ENCODE measurements around the gene HDDC3. TPM values are rescaled to one million over a fixed set of nuclear protein-coding genes. Genes with fewer than 3 reads are reported as not detected.

The HDDC3 gene
- total RNA-seq, 1 experiment from 2014 or later = 25.5 TPM

GRCh38 chr15:90916461-90916860, 15.9 kb downstream of the HDDC3 start:
- Mint-ChIP-seq H3K27ac (ENCODE audit: low read depth, unreplicated experiment) (no peak overlapping the region), H3K36me3 (ENCODE audit: insufficient read depth, unreplicated experiment) (peaks cover 41% of the 10 kb centered on the region), H3K4me1 (ENCODE audit: insufficient read depth, unreplicated experiment) (no peaks in the 10 kb centered on the region), H3K4me3 (ENCODE audit: unreplicated experiment) (no peak overlapping the region), H3K27me3 (ENCODE audit: insufficient read depth, unreplicated experiment) (no peaks in the 10 kb centered on the region), H3K9me3 (ENCODE audit: unreplicated experiment) (no peaks in the 10 kb centered on the region)
- POLR2A ChIA-PET = no interaction called here
- TF ChIP-seq CTCF (IDR thresholded peaks at IDR 0.05; ENCODE audit: unreplicated experiment) = no peak
- CTCF ChIA-PET = interaction anchor here (0.8 to 1.2 kb wide), 2 partner anchors 15 to 32 kb away, joined by 4 read pairs; no protein-coding TSS in a partner anchor
- no TSS peak for BruUV-seq (replicated peaks)
- intact Hi-C loops (cut with micrococcal nuclease) = no loop called here
- no peak for DNase-seq (ENCODE audit: unreplicated experiment)

- H3K27me3 Mint-ChIP-seq (ENCODE audit: insufficient read depth, unreplicated experiment) = no peaks in the 10 kb centered on the region
- H3K27ac Mint-ChIP-seq (ENCODE audit: low read depth, unreplicated experiment) = no peak overlapping the region
- CTCF ChIA-PET = interaction anchor here (0.8 to 1.2 kb wide), 2 partner anchors 16 to 33 kb away, joined by 4 read pairs; no protein-coding TSS in a partner anchor
Measured at GRCh38 chr15:90915808-90916440, 16.4 kb downstream of the HDDC3 start.

GRCh38 chr15:90915216-90915807, 17.0 kb downstream of the HDDC3 start:
- H3K4me3 Mint-ChIP-seq (ENCODE audit: unreplicated experiment) = no peak overlapping the region
- POLR2A ChIA-PET = no interaction called here

More at GRCh38 chr15:90915808-90916440, 16.4 kb downstream of the HDDC3 start:
- DNase-seq (ENCODE audit: unreplicated experiment) = no peak
- POLR2A ChIA-PET = no interaction called here
- Mint-ChIP-seq H3K4me1 (ENCODE audit: insufficient read depth, unreplicated experiment) (no peaks in the 10 kb centered on the region), H3K4me3 (ENCODE audit: unreplicated experiment) (no peak overlapping the region), H3K36me3 (ENCODE audit: insufficient read depth, unreplicated experiment) (peaks cover 39% of the 10 kb centered on the region), H3K9me3 (ENCODE audit: unreplicated experiment) (no peaks in the 10 kb centered on the region)
- no TSS peak for BruUV-seq (replicated peaks)
- intact Hi-C loops (cut with micrococcal nuclease) = no loop called here
- no peak for TF ChIP-seq CTCF (IDR thresholded peaks at IDR 0.05; ENCODE audit: unreplicated experiment)

More at GRCh38 chr15:90915216-90915807, 17.0 kb downstream of the HDDC3 start:
- no peak for DNase-seq (ENCODE audit: unreplicated experiment)
- TF ChIP-seq CTCF (IDR thresholded peaks at IDR 0.05; ENCODE audit: unreplicated experiment) = no peak
- no peaks in the 10 kb centered on the region for H3K4me1 Mint-ChIP-seq (ENCODE audit: insufficient read depth, unreplicated experiment)
- H3K27ac Mint-ChIP-seq (ENCODE audit: low read depth, unreplicated experiment) = no peak overlapping the region
- H3K27me3 Mint-ChIP-seq (ENCODE audit: insufficient read depth, unreplicated experiment) = no peaks in the 10 kb centered on the region
- peaks cover 42% of the 10 kb centered on the region for H3K36me3 Mint-ChIP-seq (ENCODE audit: insufficient read depth, unreplicated experiment)
- intact Hi-C loops (cut with micrococcal nuclease) = no loop called here
- CTCF ChIA-PET = interaction anchor here (0.8 to 1.6 kb wide), 3 partner anchors 13 to 34 kb away, joined by 4 read pairs; partner anchors contain the start of gene MAN2A2
- BruUV-seq (replicated peaks) = no TSS peak
- no peaks in the 10 kb centered on the region for H3K9me3 Mint-ChIP-seq (ENCODE audit: unreplicated experiment)

Measured in MCF 10A (cell line).